H1 (cell line): ENCODE measurements around the gene SCAI.

Source experiments
- BRCA1 ChIP-seq: IDR thresholded peaks from 2 replicates; pipeline ENCODE4 v1.6.1; 2012; ENCODE audit warnings: low read depth, low read length, improper control_type of control experiment
- SP1 ChIP-seq: IDR thresholded peaks from 2 replicates; pipeline ENCODE4 v1.6.1; 2011; ENCODE audit warnings: low read depth, low read length

- TF ChIP-seq SP1 (no peak), BRCA1 (no peak)
These were observed 115.3 kb downstream of the SCAI start for GRCh38 chr9:125028041-125028440.
